ENCODE measurements around the gene SSR4.
"Not testable (repeated sequence)": the region's sequence is repeated elsewhere in the genome, so short reads cannot be mapped to it uniquely, and the experiment has no call there.

Gene SSR4

GRCh38 chrX:153794018-153794896 lies at the start of gene SSR4, which contains the start of gene IDH3G:
TSS of gene SSR4 (plus strand) at chrX:153794668. CDS start at chrX:153794688, 20 bp downstream.
TSS of gene IDH3G (minus strand) at chrX:153794375. CDS start at chrX:153794326, 49 bp downstream.
- DNase-seq (ENCODE audit: low read depth) = peak; percentile 90

- not testable (repeated sequence) for DNase-seq (ENCODE audit: low read depth)
Measured at GRCh38 chrX:153745067-153745433, 49.4 kb upstream of the SSR4 start.

GRCh38 chrX:153746359-153746758 lies 48.1 kb upstream of the SSR4 start:
- no peak for DNase-seq (ENCODE audit: low read depth)

GRCh38 chrX:153746991-153747390 lies 47.5 kb upstream of the SSR4 start:
- DNase-seq (ENCODE audit: low read depth) = not testable (repeated sequence)

- not testable (repeated sequence) for DNase-seq (ENCODE audit: low read depth)
Measured at GRCh38 chrX:153749017-153749416, 45.5 kb upstream of the SSR4 start.

GRCh38 chrX:153750127-153750774 lies 44.2 kb upstream of the SSR4 start:
- no peak for DNase-seq (ENCODE audit: low read depth)

- DNase-seq (ENCODE audit: low read depth) = no peak
Measured at GRCh38 chrX:153755136-153755535, 39.3 kb upstream of the SSR4 start.

GRCh38 chrX:153761863-153762262 lies 32.6 kb upstream of the SSR4 start:
- no peak for DNase-seq (ENCODE audit: low read depth)

- no peak for DNase-seq (ENCODE audit: low read depth)
Measured at GRCh38 chrX:153762626-153763173, 31.8 kb upstream of the SSR4 start.

GRCh38 chrX:153763298-153763932 lies 31.1 kb upstream of the SSR4 start:
- no peak for DNase-seq (ENCODE audit: low read depth)

GRCh38 chrX:153763989-153764755 lies 30.3 kb upstream of the SSR4 start, which contains the start of gene PLXNB3:
TSS of gene PLXNB3 (plus strand) at chrX:153764249. CDS start at chrX:153765536, 1,287 bp downstream.
- peak; percentile 65 for DNase-seq (ENCODE audit: low read depth)

GRCh38 chrX:153764786-153765137 lies 29.7 kb upstream of the SSR4 start:
- DNase-seq (ENCODE audit: low read depth) = no peak

- DNase-seq (ENCODE audit: low read depth) = no peak
Measured at GRCh38 chrX:153765138-153766079, 29.1 kb upstream of the SSR4 start.

GRCh38 chrX:153766098-153766817 lies 28.2 kb upstream of the SSR4 start:
- DNase-seq (ENCODE audit: low read depth) = peak; percentile 12

- no peak for DNase-seq (ENCODE audit: low read depth)
Measured at GRCh38 chrX:153766871-153767673, 27.4 kb upstream of the SSR4 start.

- DNase-seq (ENCODE audit: low read depth) = no peak
Measured at GRCh38 chrX:153767674-153768055, 26.8 kb upstream of the SSR4 start.

- no peak for DNase-seq (ENCODE audit: low read depth)
Measured at GRCh38 chrX:153768311-153769157, 25.9 kb upstream of the SSR4 start.

All from activated T-cell treated with anti-CD3 and anti-CD28 coated beads for 48 hours (primary cell).